HepG2 (cell line): ENCODE data around the gene ARHGAP26. TPM values are rescaled to one million over a fixed set of nuclear protein-coding genes. Genes with fewer than 3 reads are reported as not detected.

Experiments used
- ATAC-seq: fragments of 200-7000 bp; cut with Tn5 transposase; 3 replicates; pipeline ENCODE4 v1.9.1; 2020; ENCODE audit warnings: mild to moderate bottlenecking, moderate library complexity
- BruUV-seq: library from RNA; stranded (reverse); fragments of 400-500 nt; replicated peaks from 2 replicates; lab custom pipeline; 2021; lab: Mats Ljungman, UMichigan
- CTCF ChIA-PET: fragments of 300-600 bp; formaldehyde crosslinking; extraction: SDS; loops from one replicate; lab custom pipeline; 2021; ENCODE audit warnings: low total read pairs, inconsistent platforms, low intra/inter-chr PET ratio; lab: Yijun Ruan, JAX
- POLR2A ChIA-PET: fragments of 350-600 bp; sonication (Branson Sonifier 250); formaldehyde crosslinking; loops from one replicate; lab custom pipeline; 2020; ENCODE audit warnings: antibody characterized with exemption, inconsistent platforms; lab: Yijun Ruan, JAX
- DNase-seq: peaks from one replicate; pipeline ENCODE4 v3.0.0-alpha.2; 2015; ENCODE audit warnings: low spot score
- FAIRE-seq: peaks from 3 replicates; lab custom pipeline; 2011; peaks lifted over from hg19 to GRCh38; lab: Jason Lieb, UNC
- H2AFZ ChIP-seq: one replicate; pipeline ENCODE4 v1.6.1; 2011; ENCODE audit warnings: low read length, inconsistent platforms
- H3K27ac ChIP-seq: fragments of 300-600 bp; 3 replicates; pipeline ENCODE4 v1.8.0; 2011; ENCODE audit warnings: mixed run types, mild to moderate bottlenecking, mixed read lengths, low read length, inconsistent platforms; ENCODE audit not compliant: insufficient read depth; ENCODE audit errors: extremely low read length
- H3K27me3 ChIP-seq, 2 experiments: fragments of 200-600 bp in 1 of 2; 2 replicates in 1 of 2; 3 replicates in 1 of 2; pipeline versions ENCODE4 v1.6.0 to v1.8.0; 2011; ENCODE audit warnings: low read length in 2 of 2, mild to moderate bottlenecking in 2 of 2, moderate library complexity in 2 of 2, inconsistent platforms in 1 of 2; ENCODE audit not compliant: insufficient read depth in 2 of 2, control insufficient read depth in 1 of 2
- H3K36me3 ChIP-seq, 2 experiments: fragments of 200-600 bp in 1 of 2; replicated peaks in 1 of 2; 2 replicates in 1 of 2; 3 replicates in 1 of 2; pipeline versions ENCODE4 v1.5.1 to v1.8.0; 2011; ENCODE audit warnings: low read length in 2 of 2, inconsistent platforms in 1 of 2; ENCODE audit not compliant: insufficient read depth in 2 of 2, control insufficient read depth in 1 of 2
- H3K4me1 ChIP-seq: 2 replicates; pipeline ENCODE4 v1.5.1; 2012; ENCODE audit warnings: low read length, inconsistent platforms; ENCODE audit not compliant: insufficient read depth
- H3K4me2 ChIP-seq: 2 replicates; pipeline ENCODE4 v1.6.0; 2011; ENCODE audit warnings: low read depth, low read length, inconsistent platforms
- H3K4me3 ChIP-seq, 3 experiments: fragments of 200-600 bp in 1 of 3; sonication (generic), shearing (Covaris generic) in 1 of 3; replicated peaks in 1 of 3; 2 replicates each; pipeline ENCODE4 v1.5.1; 2011 to 2016; ENCODE audit warnings: low read length in 3 of 3, inconsistent platforms in 2 of 3, low read depth in 2 of 3, mild to moderate bottlenecking in 2 of 3, control low read depth in 1 of 3, mixed read lengths in 1 of 3; ENCODE audit not compliant: insufficient read depth in 1 of 3
- H3K79me2 ChIP-seq: one replicate; pipeline ENCODE4 v1.6.1; 2011; ENCODE audit warnings: low read length, inconsistent platforms; ENCODE audit not compliant: insufficient read depth
- H3K9ac ChIP-seq: 2 replicates; pipeline ENCODE4 v1.6.0; 2011; ENCODE audit warnings: mild to moderate bottlenecking, low read depth, low read length, inconsistent platforms; ENCODE audit not compliant: insufficient read depth
- H3K9me3 ChIP-seq: 2 replicates; pipeline ENCODE4 v1.5.1; 2012; ENCODE audit warnings: mild to moderate bottlenecking, low read length
- H4K20me1 ChIP-seq: 2 replicates; pipeline ENCODE4 v1.6.0; 2011; ENCODE audit warnings: inconsistent platforms, mild to moderate bottlenecking, low read length, moderate library complexity; ENCODE audit not compliant: insufficient read depth
- CCAR2 ChIP-seq: fragments of 200-400 bp; formaldehyde crosslinking; optimal IDR thresholded peaks from 2 replicates; pipeline ENCODE3; 2018; ENCODE audit warnings: low read depth, mild to moderate bottlenecking, low read length, moderate library complexity
- HOXD1 ChIP-seq: sonication (generic); formaldehyde crosslinking; IDR thresholded peaks from 2 replicates; pipeline ENCODE4 v1.5.0; 2020; ENCODE audit warnings: missing genetic modification reagents
- JARID2 ChIP-seq: sonication (generic); formaldehyde crosslinking; IDR thresholded peaks from 2 replicates; pipeline ENCODE4 v1.8.1; 2023; ENCODE audit warnings: missing genetic modification reagents, inconsistent platforms; ENCODE audit not compliant: insufficient replicate concordance
- JUND ChIP-seq: sonication (generic); formaldehyde crosslinking; IDR thresholded peaks from 2 replicates; pipeline ENCODE4 v1.8.0; 2022; ENCODE audit warnings: mild to moderate bottlenecking, missing genetic modification reagents
- MIER2 ChIP-seq: IDR thresholded peaks from 2 replicates; pipeline ENCODE4 v1.6.1; 2016; ENCODE audit warnings: missing biosample characterization, missing genetic modification reagents
- NFE2L2 ChIP-seq: fragments of 150-350 bp; IDR thresholded peaks from 2 replicates; pipeline ENCODE4 v1.6.1; 2014; ENCODE audit warnings: low read length
- NR3C1 ChIP-seq: sonication (generic); formaldehyde crosslinking; IDR thresholded peaks from 2 replicates; pipeline ENCODE4 v1.4.0; 2020; ENCODE audit warnings: missing genetic modification reagents
- PAWR ChIP-seq: sonication (generic); formaldehyde crosslinking; IDR thresholded peaks from 2 replicates; pipeline ENCODE4 v1.4.0; 2020; ENCODE audit warnings: missing genetic modification reagents, mild to moderate bottlenecking, borderline replicate concordance
- RXRA ChIP-seq: sonication (generic); formaldehyde crosslinking; IDR thresholded peaks from 2 replicates; pipeline ENCODE4 v1.5.1; 2020; ENCODE audit warnings: missing genetic modification reagents
- TERF1 ChIP-seq: sonication (generic); formaldehyde crosslinking; IDR thresholded peaks from 2 replicates; pipeline ENCODE4 v1.8.0; 2022; ENCODE audit warnings: mild to moderate bottlenecking, missing genetic modification reagents, moderate library complexity
- ZNF24 ChIP-seq: fragments of 450-650 bp; IDR thresholded peaks from 2 replicates; pipeline ENCODE4 v1.6.1; 2017; ENCODE audit warnings: antibody characterized with exemption, mild to moderate bottlenecking
- ZNF280B ChIP-seq: sonication (generic); formaldehyde crosslinking; IDR thresholded peaks from 2 replicates; pipeline ENCODE4 v1.5.0; 2020; ENCODE audit warnings: missing genetic modification reagents, mild to moderate bottlenecking, borderline replicate concordance
- ZNF280D ChIP-seq: sonication (generic); formaldehyde crosslinking; IDR thresholded peaks from 2 replicates; pipeline ENCODE4 v1.5.1; 2020; ENCODE audit warnings: mild to moderate bottlenecking, missing genetic modification reagents
- ZNF703 ChIP-seq: sonication (generic); formaldehyde crosslinking; IDR thresholded peaks from 2 replicates; pipeline ENCODE4 v1.5.1; 2020; ENCODE audit warnings: missing genetic modification reagents, mild to moderate bottlenecking, moderate library complexity, borderline replicate concordance
- WGBS: methylation state at CpG from one replicate; pipeline ENCODE4 v1.1.6; 2017; ENCODE audit warnings: low lambda C conversion rate; 5-methylcytosine and 5-hydroxymethylcytosine counted together
- in situ Hi-C: cut with HindIII; loops from 2 replicates; pipeline ENCODE4 v1.10.0; 2017; ENCODE audit warnings: low pct_unique_long_range_greater_than_20kb; ENCODE audit not compliant: extremely low pct_ligation_motif_present
- intact Hi-C: fragments of 100-400 bp; cut with micrococcal nuclease; formaldehyde crosslinking; loops from one replicate; pipeline ENCODE4 v1.10.0; 2022; ENCODE audit not compliant: unreplicated experiment
- polyA plus RNA-seq, 8 experiments: library from polyadenylated mRNA; depleted of rRNA in 3 of 8; stranded (reverse) in 7 of 8; unstranded in 1 of 8; fragments of >200 nt; fragmentation: Illumina TruSeq in 4 of 8; extraction: Trizol in 4 of 8; gene quantifications; 2 replicates each; pipeline versions ENCODE4 v1.2.1 to v1.2.3, GENCODE V29; 2011 to 2016; ENCODE audit warnings: low read depth in 4 of 8, missing spikeins in 1 of 8, mixed read lengths in 1 of 8; ENCODE audit not compliant: insufficient read depth in 1 of 8
- total RNA-seq, 5 experiments: library from RNA; depleted of rRNA; stranded (reverse); fragments of >200 nt; fragmentation: Illumina TruSeq; extraction: Trizol; gene quantifications; 2 replicates each; pipeline ENCODE4 v1.2.3, GENCODE V29; 2016; ENCODE audit warnings: low read depth in 1 of 5

ARHGAP26 gene
- total and polyA plus RNA-seq, 2 of the 13 experiments (the other 11 are each of a cell fraction or from before 2014, with no cell fraction given), result 9.6 to 18.2 TPM

- intact Hi-C loops, result no loop called here
- no peak for ATAC-seq
- no peak for FAIRE-seq
Observed at GRCh38 chr5:143019157-143019556, 249.0 kb downstream of the ARHGAP26 start.

More at GRCh38 chr5:143019157-143019556, 249.0 kb downstream of the ARHGAP26 start:
- no peaks in the 10 kb centered on the region for H3K79me2 ChIP-seq
- BruUV-seq, result no TSS peak
- CTCF ChIA-PET, result no interaction called here
- no peaks in the 10 kb centered on the region for H4K20me1 ChIP-seq
- in situ Hi-C loops, result no loop called here
- H3K9me3 ChIP-seq, result no peaks in the 10 kb centered on the region
- TF ChIP-seq MIER2, result no peak
- TF ChIP-seq ZNF24, result no peak
- TF ChIP-seq JARID2 (CRISPR knock-in tag), result no peak
- no peak for TF ChIP-seq ZNF703
- no peak for TF ChIP-seq NFE2L2
- TF ChIP-seq RXRA (CRISPR knock-in tag), result no peak
- no peak for TF ChIP-seq ZNF280B
- no peak for TF ChIP-seq CCAR2
- no peak for TF ChIP-seq TERF1 (CRISPR knock-in tag)
- no peak for TF ChIP-seq HOXD1 (CRISPR knock-in tag)
- TF ChIP-seq NR3C1 (CRISPR knock-in tag), result no peak
- no peak for TF ChIP-seq ZNF280D (CRISPR knock-in tag)
- TF ChIP-seq JUND (CRISPR knock-in tag), result no peak
- no peak for TF ChIP-seq PAWR (CRISPR knock-in tag)
- H3K9ac ChIP-seq, result no peak overlapping the region
- POLR2A ChIA-PET, result no interaction called here
- no peak overlapping the region for H2AFZ ChIP-seq
- peaks cover 2 to 3% of the 10 kb centered on the region in 2 experiments; a peak in 3 of 5 replicates for H3K36me3 ChIP-seq
- no peak overlapping the region for H3K4me3 ChIP-seq
- no peak overlapping the region for H3K4me2 ChIP-seq
- no peak overlapping the region for H3K27ac ChIP-seq
- no peaks in the 10 kb centered on the region for H3K27me3 ChIP-seq
- WGBS, result 96% methylated on average over 4 of the region's 4 CpGs
- DNase-seq, result no peak
- H3K4me1 ChIP-seq, result peaks cover 11% of the 10 kb centered on the region
